Kidney (tissue), 14 donors: ENCODE measurements around the gene WNK2. TPM values are rescaled to one million over a fixed set of nuclear protein-coding genes. Genes with fewer than 3 reads are reported as not detected.

ENCODE experiments used
- DNase-seq, 5 donors: peaks; one replicate each; pipeline ENCODE4 v3.0.0-alpha.2; 2013 to 2020
- FAIRE-seq: peaks from 2 replicates; lab custom pipeline; 2012; peaks lifted over from hg19 to GRCh38; lab: Jason Lieb, UNC
- H3K27ac ChIP-seq, 2 donors: one replicate each; pipeline ENCODE4 v1.7.0; 2013; ENCODE audit warnings: low read depth in 2 of 2, low read length in 2 of 2, inconsistent platforms in 1 of 2
- H3K27me3 ChIP-seq: one replicate; pipeline ENCODE4 v1.7.1; 2013; ENCODE audit warnings: low read length, inconsistent platforms; ENCODE audit not compliant: control insufficient read depth, insufficient read depth
- H3K36me3 ChIP-seq, 3 donors: one replicate each; pipeline versions ENCODE4 v1.7.0 to v1.7.1; 2013; ENCODE audit warnings: low read length in 3 of 3, control low read depth in 1 of 3, inconsistent platforms in 1 of 3; ENCODE audit not compliant: insufficient read depth in 3 of 3, control insufficient read depth in 2 of 3
- H3K4me1 ChIP-seq, 3 donors: one replicate each; pipeline versions ENCODE4 v1.7.0 to v1.7.1; 2013; ENCODE audit warnings: low read length in 3 of 3, inconsistent platforms in 1 of 3, low read depth in 1 of 3; ENCODE audit not compliant: control insufficient read depth in 2 of 3, insufficient read depth in 2 of 3
- H3K4me3 ChIP-seq, 3 donors: one replicate each; pipeline versions ENCODE4 v1.7.0 to v1.8.1; 2013; ENCODE audit warnings: low read length in 3 of 3, control low read depth in 1 of 3, inconsistent platforms in 1 of 3
- H3K9ac ChIP-seq, 3 donors: one replicate each; pipeline versions ENCODE4 v1.7.0 to v1.7.1; 2013; ENCODE audit warnings: low read length in 3 of 3, control low read depth in 1 of 3, inconsistent platforms in 1 of 3
- H3K9me3 ChIP-seq, 3 donors: one replicate each; pipeline versions ENCODE4 v1.7.0 to v1.7.1; 2013; ENCODE audit warnings: low read length in 3 of 3, control low read depth in 1 of 3, inconsistent platforms in 1 of 3; ENCODE audit not compliant: control insufficient read depth in 2 of 3, insufficient read depth in 1 of 3
- intact Hi-C: fragments of 100-400 bp; cut with DNase I; formaldehyde crosslinking; loops from one replicate; pipeline ENCODE4 v1.11.1; 2022
- polyA plus RNA-seq: library from polyadenylated mRNA; stranded (reverse); fragments of 350-450 nt; fragmentation: Illumina TruSeq; extraction: RNeasy Lipid Tissue Mini Kit (QIAGEN cat#74804); gene quantifications from one replicate; pipeline ENCODE4 v1.2.3, GENCODE V29; 2014; ENCODE audit warnings: low read depth, low replicate concordance; ENCODE audit not compliant: insufficient read depth
- total RNA-seq: library from RNA; stranded (reverse); fragmentation: NEBNext Ultra II Directional; extraction: Animal tissue kit (Norgen Biotek cat#: 25700); gene quantifications from one replicate; pipeline ENCODE4 v1.2.1, GENCODE V29; 2021
- TF ChIP-seq, protein P1 (sequence below): IDR thresholded peaks from 3 replicates; pipeline ENCODE4 v1.5.1; 2012; ENCODE audit warnings: mild to moderate bottlenecking, moderate library complexity, borderline replicate concordance; ENCODE audit not compliant: insufficient read depth; ENCODE audit errors: extremely low read depth
- donor health status: control.
- donor health status: control.
- donor health status: control.
- donor health status: control.
- donor health status: control.
- donor health status: DM: yes; HTN: yes; CAD: no.
- donor health status: Normal renal cell carcinoma (clear cell type).

The WNK2 gene
- total and polyA plus RNA-seq, 2 donors from 2014 or later = 1.5 to 4.8 TPM

- FAIRE-seq = no peak
- no peaks in the 10 kb centered on the region for H3K36me3 ChIP-seq
- H3K9me3 ChIP-seq = no peaks in the 10 kb centered on the region
- intact Hi-C loops = no loop called here
- peak in 2 of 5 donors; percentile 36 to 63 for DNase-seq
- no peak overlapping the region for H3K9ac ChIP-seq
- H3K4me3 ChIP-seq = no peak overlapping the region
- no peaks in the 10 kb centered on the region for H3K27me3 ChIP-seq
- no peak overlapping the region for H3K27ac ChIP-seq
- no peaks in the 10 kb centered on the region for H3K4me1 ChIP-seq
- TF ChIP-seq, protein P1, sequence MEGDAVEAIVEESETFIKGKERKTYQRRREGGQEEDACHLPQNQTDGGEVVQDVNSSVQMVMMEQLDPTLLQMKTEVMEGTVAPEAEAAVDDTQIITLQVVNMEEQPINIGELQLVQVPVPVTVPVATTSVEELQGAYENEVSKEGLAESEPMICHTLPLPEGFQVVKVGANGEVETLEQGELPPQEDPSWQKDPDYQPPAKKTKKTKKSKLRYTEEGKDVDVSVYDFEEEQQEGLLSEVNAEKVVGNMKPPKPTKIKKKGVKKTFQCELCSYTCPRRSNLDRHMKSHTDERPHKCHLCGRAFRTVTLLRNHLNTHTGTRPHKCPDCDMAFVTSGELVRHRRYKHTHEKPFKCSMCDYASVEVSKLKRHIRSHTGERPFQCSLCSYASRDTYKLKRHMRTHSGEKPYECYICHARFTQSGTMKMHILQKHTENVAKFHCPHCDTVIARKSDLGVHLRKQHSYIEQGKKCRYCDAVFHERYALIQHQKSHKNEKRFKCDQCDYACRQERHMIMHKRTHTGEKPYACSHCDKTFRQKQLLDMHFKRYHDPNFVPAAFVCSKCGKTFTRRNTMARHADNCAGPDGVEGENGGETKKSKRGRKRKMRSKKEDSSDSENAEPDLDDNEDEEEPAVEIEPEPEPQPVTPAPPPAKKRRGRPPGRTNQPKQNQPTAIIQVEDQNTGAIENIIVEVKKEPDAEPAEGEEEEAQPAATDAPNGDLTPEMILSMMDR = no peak
Measured at GRCh38 chr9:93298498-93299417, 114.8 kb downstream of the WNK2 start.

- no peaks in the 10 kb centered on the region for H3K4me1 ChIP-seq
- peak in 3 of 5 donors; percentile 27 to 50 (median 46) for DNase-seq
- H3K27ac ChIP-seq = no peak overlapping the region
- no peaks in the 10 kb centered on the region for H3K27me3 ChIP-seq
- no peak overlapping the region for H3K9ac ChIP-seq
- no peak for FAIRE-seq
- no peak overlapping the region for H3K4me3 ChIP-seq
- no peaks in the 10 kb centered on the region for H3K9me3 ChIP-seq
- intact Hi-C loops = loop anchor here (10.0 kb wide), 1 partner anchor 125 kb away; no protein-coding TSS in a partner anchor
- TF ChIP-seq, protein P1 = no peak
- no peaks in the 10 kb centered on the region for H3K36me3 ChIP-seq
Measured at GRCh38 chr9:93299418-93300174, 115.7 kb downstream of the WNK2 start.

GRCh38 chr9:93300175-93300572 lies 116.2 kb downstream of the WNK2 start:
- no peak overlapping the region for H3K4me3 ChIP-seq
- DNase-seq = peak in 2 of 5 donors; percentile 15 to 65
- H3K27me3 ChIP-seq = no peaks in the 10 kb centered on the region
- FAIRE-seq = no peak
- H3K36me3 ChIP-seq = no peaks in the 10 kb centered on the region
- H3K9me3 ChIP-seq = no peaks in the 10 kb centered on the region
- H3K9ac ChIP-seq = no peak overlapping the region
- intact Hi-C loops = loop anchor here (10.0 kb wide), 1 partner anchor 125 kb away; no protein-coding TSS in a partner anchor
- no peak overlapping the region for H3K27ac ChIP-seq
- no peaks in the 10 kb centered on the region for H3K4me1 ChIP-seq
- TF ChIP-seq, protein P1 = no peak
